Neural cell (in vitro differentiated cells): ENCODE results near the gene GFPT2. TPM values are rescaled to one million over a fixed set of nuclear protein-coding genes. Genes with fewer than 3 reads are reported as not detected.

ENCODE experiments used
- H2AFZ ChIP-seq: fragments of 200-600, 300-800 bp; sonication (generic), shearing (Covaris generic); 2 replicates; pipeline ENCODE4 v1.6.0; 2014; ENCODE audit warnings: low read depth, mild to moderate bottlenecking, antibody characterized with exemption, low read length, moderate library complexity
- H3F3A ChIP-seq: fragments of 200-600 bp; shearing (Covaris generic); 2 replicates; pipeline ENCODE4 v1.6.1; 2016; ENCODE audit warnings: mild to moderate bottlenecking, moderate library complexity, mixed read lengths, antibody characterized with exemption, low read length; ENCODE audit not compliant: insufficient read depth, poor library complexity, severe bottlenecking
- H3K27ac ChIP-seq: fragments of 200-600, 300-800 bp; sonication (generic), shearing (Covaris generic); 2 replicates; pipeline ENCODE4 v1.5.1; 2014; ENCODE audit warnings: mild to moderate bottlenecking, low read length, moderate library complexity
- H3K27me3 ChIP-seq: fragments of 300-800, 200-600 bp; sonication (generic), shearing (Covaris generic); 2 replicates; pipeline ENCODE4 v1.6.0; 2014; ENCODE audit warnings: mild to moderate bottlenecking, low read depth, low read length, moderate library complexity; ENCODE audit not compliant: insufficient read depth
- H3K36me3 ChIP-seq: fragments of 300-800, 200-600 bp; sonication (generic), shearing (Covaris generic); 2 replicates; pipeline ENCODE4 v1.5.1; 2014; ENCODE audit warnings: mild to moderate bottlenecking, antibody characterized with exemption, low read length, moderate library complexity; ENCODE audit not compliant: insufficient read depth
- H3K4me2 ChIP-seq: fragments of 300-800, 200-600 bp; sonication (generic), shearing (Covaris generic); 2 replicates; pipeline ENCODE4 v1.6.0; 2014; ENCODE audit warnings: mild to moderate bottlenecking, low read length
- H3K4me3 ChIP-seq: fragments of 300-800, 200-600 bp; sonication (generic), shearing (Covaris generic); 2 replicates; pipeline ENCODE4 v1.5.1; 2014; ENCODE audit warnings: mild to moderate bottlenecking, low read length, moderate library complexity
- H3K79me2 ChIP-seq: fragments of 200-600 bp; shearing (Covaris generic); replicated peaks from 2 replicates; pipeline ENCODE4 v1.6.0; 2014; ENCODE audit warnings: mild to moderate bottlenecking, low read length, moderate library complexity; ENCODE audit not compliant: insufficient read depth
- H3K9ac ChIP-seq: fragments of 300-800, 200-600 bp; sonication (generic), shearing (Covaris generic); 2 replicates; pipeline ENCODE4 v1.6.1; 2016; ENCODE audit warnings: mild to moderate bottlenecking, low read length, mixed read lengths
- H3K9me2 ChIP-seq: fragments of 200-600 bp; shearing (Covaris generic); 2 replicates; pipeline ENCODE4 v1.6.1; 2016; ENCODE audit warnings: mild to moderate bottlenecking, low read length, mixed read lengths; ENCODE audit not compliant: insufficient read depth
- H3K9me3 ChIP-seq: fragments of 200-600, 300-800 bp; sonication (generic), shearing (Covaris generic); 2 replicates; pipeline ENCODE4 v1.6.1; 2016; ENCODE audit warnings: mild to moderate bottlenecking, mixed run types, low read length, moderate library complexity, mixed read lengths
- H4K20me1 ChIP-seq: fragments of 200-600 bp; shearing (Covaris generic); 2 replicates; pipeline ENCODE4 v1.6.1; 2016; ENCODE audit warnings: mild to moderate bottlenecking, mixed run types; ENCODE audit not compliant: insufficient read depth
- EP300 ChIP-seq: fragments of 450-650 bp; conservative IDR thresholded peaks from 2 replicates; pipeline ENCODE4 v1.6.1; 2014; ENCODE audit warnings: antibody characterized with exemption, mild to moderate bottlenecking, moderate library complexity; ENCODE audit not compliant: poor library complexity, severe bottlenecking
- EZH2 ChIP-seq: fragments of 200-600, 300-800 bp; shearing (Covaris generic), sonication (generic); IDR thresholded peaks from 2 replicates; pipeline ENCODE4 v1.6.1; 2014; ENCODE audit warnings: antibody characterized with exemption, low read length, borderline replicate concordance, mild to moderate bottlenecking; ENCODE audit not compliant: insufficient read depth, poor library complexity, severe bottlenecking
- MXI1 ChIP-seq: fragments of 450-650 bp; conservative IDR thresholded peaks from 2 replicates; pipeline ENCODE4 v1.6.1; 2014; ENCODE audit warnings: antibody characterized with exemption, mild to moderate bottlenecking; ENCODE audit not compliant: poor library complexity, severe bottlenecking
- POLR2AphosphoS5 ChIP-seq: IDR thresholded peaks from 2 replicates; pipeline ENCODE4 v1.6.1; 2012
- RAD21 ChIP-seq: fragments of 450-650 bp; conservative IDR thresholded peaks from 2 replicates; pipeline ENCODE4 v1.6.1; 2014; ENCODE audit warnings: antibody characterized with exemption, mild to moderate bottlenecking, moderate library complexity
- SMC3 ChIP-seq: fragments of 450-650 bp; conservative IDR thresholded peaks from 2 replicates; pipeline ENCODE4 v1.6.1; 2014; ENCODE audit warnings: antibody characterized with exemption, mild to moderate bottlenecking, moderate library complexity; ENCODE audit not compliant: poor library complexity
- TAF1 ChIP-seq: IDR thresholded peaks from 2 replicates; pipeline ENCODE4 v1.6.1; 2012; ENCODE audit warnings: low read depth
- polyA plus RNA-seq: library from polyadenylated mRNA; depleted of rRNA; stranded (reverse); fragments of >200 nt; gene quantifications from 2 replicates; pipeline ENCODE4 v1.2.3, GENCODE V29; 2014
- TF ChIP-seq, protein P1 (sequence below): IDR thresholded peaks from 2 replicates; pipeline ENCODE4 v1.6.1; 2012; ENCODE audit warnings: borderline replicate concordance
- TF ChIP-seq, protein P2 (sequence below): fragments of 450-650 bp; IDR thresholded peaks from 2 replicates; pipeline ENCODE4 v1.5.1; 2014; ENCODE audit warnings: antibody characterized with exemption, mild to moderate bottlenecking, moderate library complexity; ENCODE audit not compliant: poor library complexity, severe bottlenecking

Gene GFPT2
- polyA plus RNA-seq, 1 donor from 2014 or later = 9.2 TPM

DNA sequence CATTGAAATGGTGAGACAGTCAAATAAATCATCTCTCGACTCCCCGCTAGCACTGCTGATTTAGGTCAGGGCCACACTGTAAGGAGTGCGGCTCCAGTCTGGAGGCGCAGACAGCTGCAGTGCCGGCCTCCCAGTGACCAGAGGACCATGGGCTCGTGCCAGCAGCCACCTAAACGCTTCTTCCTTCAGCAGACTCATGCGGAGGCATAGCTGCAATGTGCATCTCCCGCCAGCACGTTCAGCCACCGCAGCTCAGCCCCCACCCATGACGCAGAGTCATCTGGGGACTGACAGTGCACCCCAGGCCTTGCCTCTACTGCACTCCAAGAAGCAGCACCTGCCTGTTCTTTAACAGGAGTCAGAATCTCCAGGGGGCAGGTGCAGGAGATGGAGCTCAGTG is 47.7 kb downstream of the GFPT2 start:
- no peaks in the 10 kb centered on the region for H4K20me1 ChIP-seq
- H3K27ac ChIP-seq = no peak overlapping the region
- no peaks in the 10 kb centered on the region for H3K36me3 ChIP-seq
- no peak overlapping the region for H3K9ac ChIP-seq
- H3K79me2 ChIP-seq = no peaks in the 10 kb centered on the region
- no peaks in the 10 kb centered on the region for H3F3A ChIP-seq
- H3K9me2 ChIP-seq = no peaks in the 10 kb centered on the region
- H2AFZ ChIP-seq = no peak overlapping the region
- no peaks in the 10 kb centered on the region for H3K27me3 ChIP-seq
- TF ChIP-seq MXI1 (no peak), TAF1 (no peak)
- TF ChIP-seq, protein P1, sequence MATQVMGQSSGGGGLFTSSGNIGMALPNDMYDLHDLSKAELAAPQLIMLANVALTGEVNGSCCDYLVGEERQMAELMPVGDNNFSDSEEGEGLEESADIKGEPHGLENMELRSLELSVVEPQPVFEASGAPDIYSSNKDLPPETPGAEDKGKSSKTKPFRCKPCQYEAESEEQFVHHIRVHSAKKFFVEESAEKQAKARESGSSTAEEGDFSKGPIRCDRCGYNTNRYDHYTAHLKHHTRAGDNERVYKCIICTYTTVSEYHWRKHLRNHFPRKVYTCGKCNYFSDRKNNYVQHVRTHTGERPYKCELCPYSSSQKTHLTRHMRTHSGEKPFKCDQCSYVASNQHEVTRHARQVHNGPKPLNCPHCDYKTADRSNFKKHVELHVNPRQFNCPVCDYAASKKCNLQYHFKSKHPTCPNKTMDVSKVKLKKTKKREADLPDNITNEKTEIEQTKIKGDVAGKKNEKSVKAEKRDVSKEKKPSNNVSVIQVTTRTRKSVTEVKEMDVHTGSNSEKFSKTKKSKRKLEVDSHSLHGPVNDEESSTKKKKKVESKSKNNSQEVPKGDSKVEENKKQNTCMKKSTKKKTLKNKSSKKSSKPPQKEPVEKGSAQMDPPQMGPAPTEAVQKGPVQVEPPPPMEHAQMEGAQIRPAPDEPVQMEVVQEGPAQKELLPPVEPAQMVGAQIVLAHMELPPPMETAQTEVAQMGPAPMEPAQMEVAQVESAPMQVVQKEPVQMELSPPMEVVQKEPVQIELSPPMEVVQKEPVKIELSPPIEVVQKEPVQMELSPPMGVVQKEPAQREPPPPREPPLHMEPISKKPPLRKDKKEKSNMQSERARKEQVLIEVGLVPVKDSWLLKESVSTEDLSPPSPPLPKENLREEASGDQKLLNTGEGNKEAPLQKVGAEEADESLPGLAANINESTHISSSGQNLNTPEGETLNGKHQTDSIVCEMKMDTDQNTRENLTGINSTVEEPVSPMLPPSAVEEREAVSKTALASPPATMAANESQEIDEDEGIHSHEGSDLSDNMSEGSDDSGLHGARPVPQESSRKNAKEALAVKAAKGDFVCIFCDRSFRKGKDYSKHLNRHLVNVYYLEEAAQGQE = no peak
- H3K9me3 ChIP-seq = no peaks in the 10 kb centered on the region
- H3K4me3 ChIP-seq = no peak overlapping the region
- H3K4me2 ChIP-seq = no peak overlapping the region

DNA sequence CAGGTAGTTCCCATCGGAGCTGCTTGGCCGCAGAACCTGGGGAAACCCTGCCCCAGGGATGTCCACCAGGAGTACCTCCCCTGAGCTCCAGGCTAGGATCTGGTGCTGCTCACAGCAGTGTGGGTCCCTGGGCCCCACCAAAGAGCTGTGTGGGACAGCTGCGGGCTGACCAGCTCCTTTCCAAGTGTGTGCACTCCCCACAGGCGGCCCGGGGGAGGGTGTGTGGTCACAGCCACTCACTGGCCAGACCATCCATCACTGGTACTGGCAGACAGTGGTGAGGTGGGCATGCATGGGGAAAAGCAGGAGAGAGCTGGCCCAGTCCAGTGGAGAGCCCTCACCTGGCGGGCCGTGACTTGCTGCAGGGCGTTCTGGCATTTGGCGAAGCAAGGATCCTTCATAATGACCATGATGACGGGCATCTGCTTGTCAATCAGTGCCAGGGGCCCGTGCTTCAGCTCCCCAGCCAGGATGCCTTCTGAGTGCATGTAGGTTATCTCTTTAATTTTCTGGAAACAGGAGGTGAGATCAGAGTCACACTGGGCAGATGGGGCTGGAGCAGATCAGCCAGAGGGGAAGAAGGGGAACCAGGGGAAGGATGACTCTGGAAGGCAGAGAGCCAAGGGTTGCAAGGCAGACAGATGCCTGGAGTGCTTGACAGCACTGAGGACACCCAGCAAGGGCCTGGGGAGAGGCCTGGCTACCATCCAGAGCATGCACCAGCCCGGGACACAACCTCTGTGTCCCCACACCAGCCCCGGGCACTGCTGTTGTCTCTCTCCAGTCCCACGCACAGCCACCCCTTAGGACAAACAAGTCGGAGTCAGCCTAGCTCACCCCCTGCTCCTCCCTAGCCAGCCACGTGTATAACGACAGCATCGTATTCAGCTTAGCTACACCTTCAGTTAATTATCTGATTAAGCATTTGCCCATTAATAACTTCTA is 48.4 kb downstream of the GFPT2 start:
- Histone ChIP-seq H3K79me2 (no peaks in the 10 kb centered on the region), H3K9me3 (no peaks in the 10 kb centered on the region), H2AFZ (no peak overlapping the region), H3F3A (no peaks in the 10 kb centered on the region), H3K27me3 (no peaks in the 10 kb centered on the region), H3K27ac (no peak overlapping the region), H4K20me1 (no peaks in the 10 kb centered on the region), H3K9ac (no peak overlapping the region), H3K4me3 (no peak overlapping the region), H3K4me2 (no peak overlapping the region), H3K36me3 (no peaks in the 10 kb centered on the region), H3K9me2 (no peaks in the 10 kb centered on the region)
- TF ChIP-seq MXI1 (no peak), TAF1 (no peak), POLR2AphosphoS5 (no peak), EZH2 (no peak), RAD21 (no peak), SMC3 (no peak), EP300 (no peak)
- TF ChIP-seq, protein P2, sequence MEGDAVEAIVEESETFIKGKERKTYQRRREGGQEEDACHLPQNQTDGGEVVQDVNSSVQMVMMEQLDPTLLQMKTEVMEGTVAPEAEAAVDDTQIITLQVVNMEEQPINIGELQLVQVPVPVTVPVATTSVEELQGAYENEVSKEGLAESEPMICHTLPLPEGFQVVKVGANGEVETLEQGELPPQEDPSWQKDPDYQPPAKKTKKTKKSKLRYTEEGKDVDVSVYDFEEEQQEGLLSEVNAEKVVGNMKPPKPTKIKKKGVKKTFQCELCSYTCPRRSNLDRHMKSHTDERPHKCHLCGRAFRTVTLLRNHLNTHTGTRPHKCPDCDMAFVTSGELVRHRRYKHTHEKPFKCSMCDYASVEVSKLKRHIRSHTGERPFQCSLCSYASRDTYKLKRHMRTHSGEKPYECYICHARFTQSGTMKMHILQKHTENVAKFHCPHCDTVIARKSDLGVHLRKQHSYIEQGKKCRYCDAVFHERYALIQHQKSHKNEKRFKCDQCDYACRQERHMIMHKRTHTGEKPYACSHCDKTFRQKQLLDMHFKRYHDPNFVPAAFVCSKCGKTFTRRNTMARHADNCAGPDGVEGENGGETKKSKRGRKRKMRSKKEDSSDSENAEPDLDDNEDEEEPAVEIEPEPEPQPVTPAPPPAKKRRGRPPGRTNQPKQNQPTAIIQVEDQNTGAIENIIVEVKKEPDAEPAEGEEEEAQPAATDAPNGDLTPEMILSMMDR = no peak
- TF ChIP-seq, protein P1 = no peak
